ENCODE results near the gene DDX52. TPM values are rescaled to one million over a fixed set of nuclear protein-coding genes. Genes with fewer than 3 reads are reported as not detected.

The DDX52 gene
- total RNA-seq, 3 donors from 2014 or later (not counting 1 experiment from before 2014, with no cell fraction given) = 39.1 to 47.5 (median 41.9) TPM

- H3K27ac Mint-ChIP-seq = peak overlapping the region in 1 of 2 donors; percentile 6
- WGBS (ENCODE audit: insufficient coverage) = 100% methylated on average over 2 of the region's 2 CpGs
These were observed 74.7 kb downstream of the DDX52 start for GRCh38 chr17:37568350-37569053.

GRCh38 chr17:37567538-37567937 is 75.7 kb downstream of the DDX52 start:
- intact Hi-C loops (cut with micrococcal nuclease) = no loop called here
- ATAC-seq = no peak
- H3K4me3 Mint-ChIP-seq = no peak overlapping the region
- Histone ChIP-seq H3K4me3 (ENCODE audit: low read length) (no peak overlapping the region), H3K9me3 (ENCODE audit: control insufficient read depth, insufficient read depth, low read length) (no peaks in the 10 kb centered on the region), H3K27me3 (ENCODE audit: control insufficient read depth, insufficient read depth, low read length) (no peaks in the 10 kb centered on the region), H3K36me3 (ENCODE audit: control insufficient read depth, insufficient read depth, low read length) (peaks cover 68% of the 10 kb centered on the region), H3K4me1 (ENCODE audit: control insufficient read depth, insufficient read depth, low read length) (no peaks in the 10 kb centered on the region), H3K27ac (ENCODE audit: low read length) (no peak overlapping the region)
- TF ChIP-seq, protein P1, sequence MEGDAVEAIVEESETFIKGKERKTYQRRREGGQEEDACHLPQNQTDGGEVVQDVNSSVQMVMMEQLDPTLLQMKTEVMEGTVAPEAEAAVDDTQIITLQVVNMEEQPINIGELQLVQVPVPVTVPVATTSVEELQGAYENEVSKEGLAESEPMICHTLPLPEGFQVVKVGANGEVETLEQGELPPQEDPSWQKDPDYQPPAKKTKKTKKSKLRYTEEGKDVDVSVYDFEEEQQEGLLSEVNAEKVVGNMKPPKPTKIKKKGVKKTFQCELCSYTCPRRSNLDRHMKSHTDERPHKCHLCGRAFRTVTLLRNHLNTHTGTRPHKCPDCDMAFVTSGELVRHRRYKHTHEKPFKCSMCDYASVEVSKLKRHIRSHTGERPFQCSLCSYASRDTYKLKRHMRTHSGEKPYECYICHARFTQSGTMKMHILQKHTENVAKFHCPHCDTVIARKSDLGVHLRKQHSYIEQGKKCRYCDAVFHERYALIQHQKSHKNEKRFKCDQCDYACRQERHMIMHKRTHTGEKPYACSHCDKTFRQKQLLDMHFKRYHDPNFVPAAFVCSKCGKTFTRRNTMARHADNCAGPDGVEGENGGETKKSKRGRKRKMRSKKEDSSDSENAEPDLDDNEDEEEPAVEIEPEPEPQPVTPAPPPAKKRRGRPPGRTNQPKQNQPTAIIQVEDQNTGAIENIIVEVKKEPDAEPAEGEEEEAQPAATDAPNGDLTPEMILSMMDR (IDR thresholded peaks at IDR 0.05) = no peak
- no peak overlapping the region for H3K27ac Mint-ChIP-seq
- H3K9me3 Mint-ChIP-seq = no peaks in the 10 kb centered on the region
- H3K27me3 Mint-ChIP-seq (ENCODE audit: low read depth in 2 of 2) = no peaks in the 10 kb centered on the region
- peaks cover 9 to 15% of the 10 kb centered on the region in 2 donors for H3K4me1 Mint-ChIP-seq
- 98% methylated on average over 4 of the region's 4 CpGs for WGBS (ENCODE audit: insufficient coverage)
- DNase-seq = no peak
- peaks cover 9% of the 10 kb centered on the region for H3K36me3 Mint-ChIP-seq

More at GRCh38 chr17:37568350-37569053, 74.7 kb downstream of the DDX52 start:
- Histone ChIP-seq H3K27me3 (ENCODE audit: control insufficient read depth, insufficient read depth, low read length) (no peaks in the 10 kb centered on the region), H3K4me1 (ENCODE audit: control insufficient read depth, insufficient read depth, low read length) (no peaks in the 10 kb centered on the region), H3K27ac (ENCODE audit: low read length) (no peak overlapping the region), H3K4me3 (ENCODE audit: low read length) (no peak overlapping the region), H3K36me3 (ENCODE audit: control insufficient read depth, insufficient read depth, low read length) (peaks cover 71% of the 10 kb centered on the region), H3K9me3 (ENCODE audit: control insufficient read depth, insufficient read depth, low read length) (no peaks in the 10 kb centered on the region)
- Mint-ChIP-seq H3K36me3 (peaks cover 12% of the 10 kb centered on the region), H3K4me3 (no peak overlapping the region), H3K27me3 (ENCODE audit: low read depth in 2 of 2) (no peaks in the 10 kb centered on the region), H3K4me1 (peaks cover 14 to 21% of the 10 kb centered on the region in 2 donors), H3K9me3 (no peaks in the 10 kb centered on the region)
- no peak for DNase-seq
- no peak for ATAC-seq
- TF ChIP-seq, protein P1 (IDR thresholded peaks at IDR 0.05) = no peak
- intact Hi-C loops (cut with micrococcal nuclease) = no loop called here

GRCh38 chr17:37567137-37567536 is 76.1 kb downstream of the DDX52 start:
- Mint-ChIP-seq H3K27ac (no peak overlapping the region), H3K27me3 (ENCODE audit: low read depth in 2 of 2) (no peaks in the 10 kb centered on the region), H3K4me3 (no peak overlapping the region), H3K36me3 (peaks cover 13% of the 10 kb centered on the region), H3K4me1 (peaks cover 13 to 16% of the 10 kb centered on the region in 2 donors), H3K9me3 (no peaks in the 10 kb centered on the region)
- no peak overlapping the region for H3K27ac ChIP-seq (ENCODE audit: low read length)
- 83% methylated on average over 1 of the region's 2 CpGs for WGBS (ENCODE audit: insufficient coverage)
- H3K4me3 ChIP-seq (ENCODE audit: low read length) = no peak overlapping the region
- TF ChIP-seq, protein P1 (IDR thresholded peaks at IDR 0.05) = no peak
- H3K4me1 ChIP-seq (ENCODE audit: control insufficient read depth, insufficient read depth, low read length) = no peaks in the 10 kb centered on the region
- intact Hi-C loops (cut with micrococcal nuclease) = no loop called here
- DNase-seq (no peak), ATAC-seq (no peak)
- H3K9me3 ChIP-seq (ENCODE audit: control insufficient read depth, insufficient read depth, low read length) = no peaks in the 10 kb centered on the region
- peaks cover 68% of the 10 kb centered on the region for H3K36me3 ChIP-seq (ENCODE audit: control insufficient read depth, insufficient read depth, low read length)
- H3K27me3 ChIP-seq (ENCODE audit: control insufficient read depth, insufficient read depth, low read length) = no peaks in the 10 kb centered on the region

DNA sequence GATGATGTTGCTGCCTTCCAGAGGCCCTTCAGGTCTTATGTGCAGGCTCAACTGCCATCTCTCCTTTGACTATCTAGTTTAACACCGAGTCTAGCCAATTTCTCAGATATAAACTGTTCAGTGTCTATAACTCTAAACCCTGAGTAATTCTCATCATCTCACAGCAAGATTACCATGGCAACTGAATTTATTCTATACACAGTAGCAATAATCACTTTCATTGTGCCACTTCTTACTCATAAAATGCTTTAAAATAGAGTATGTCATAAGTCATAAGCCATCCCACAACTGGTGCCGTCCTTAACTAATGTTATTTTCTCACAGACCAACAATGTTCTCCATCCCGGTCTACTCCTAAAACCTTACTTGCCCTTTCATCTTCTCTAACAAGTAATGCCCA is 79.0 kb downstream of the DDX52 start:
- TF ChIP-seq, protein P1 (IDR thresholded peaks at IDR 0.05) = no peak
- H3K36me3 ChIP-seq (ENCODE audit: control insufficient read depth, insufficient read depth, low read length) = peaks cover 72% of the 10 kb centered on the region
- ATAC-seq (no peak), DNase-seq (no peak)
- H3K27me3 Mint-ChIP-seq (ENCODE audit: low read depth in 2 of 2) = no peaks in the 10 kb centered on the region
- WGBS (ENCODE audit: insufficient coverage) = 95% methylated on average over 3 of the region's 3 CpGs
- H3K27ac Mint-ChIP-seq = peak overlapping the region; percentile 33 to 49
- intact Hi-C loops (cut with micrococcal nuclease) = no loop called here
- H3K4me3 ChIP-seq (ENCODE audit: low read length) = no peak overlapping the region
- H3K9me3 Mint-ChIP-seq = no peaks in the 10 kb centered on the region
- H3K27me3 ChIP-seq (ENCODE audit: control insufficient read depth, insufficient read depth, low read length) = no peaks in the 10 kb centered on the region
- H3K4me3 Mint-ChIP-seq = no peak overlapping the region
- H3K9me3 ChIP-seq (ENCODE audit: control insufficient read depth, insufficient read depth, low read length) = no peaks in the 10 kb centered on the region
- no peaks in the 10 kb centered on the region for H3K4me1 ChIP-seq (ENCODE audit: control insufficient read depth, insufficient read depth, low read length)
- no peak overlapping the region for H3K27ac ChIP-seq (ENCODE audit: low read length)
- peaks cover 14 to 19% of the 10 kb centered on the region in 2 donors for H3K4me1 Mint-ChIP-seq
- peaks cover 16% of the 10 kb centered on the region for H3K36me3 Mint-ChIP-seq

Data from natural killer cell (primary cell).